ENCODE measurements around the gene CTXN3.

GRCh38 chr5:127639828-127640227 lies 9.1 kb upstream of the CTXN3 start:
- TF ChIP-seq YY1 (IDR thresholded peaks at IDR 0.05; ENCODE audit: insufficient read depth, insufficient read length) (no peak), ZNF274 (IDR thresholded peaks at IDR 0.05; ENCODE audit: low read depth, low read length) (no peak)

Measured in NT2/D1 (cell line).